ENCODE measurements around the gene HIVEP2.

Gene HIVEP2

DNA sequence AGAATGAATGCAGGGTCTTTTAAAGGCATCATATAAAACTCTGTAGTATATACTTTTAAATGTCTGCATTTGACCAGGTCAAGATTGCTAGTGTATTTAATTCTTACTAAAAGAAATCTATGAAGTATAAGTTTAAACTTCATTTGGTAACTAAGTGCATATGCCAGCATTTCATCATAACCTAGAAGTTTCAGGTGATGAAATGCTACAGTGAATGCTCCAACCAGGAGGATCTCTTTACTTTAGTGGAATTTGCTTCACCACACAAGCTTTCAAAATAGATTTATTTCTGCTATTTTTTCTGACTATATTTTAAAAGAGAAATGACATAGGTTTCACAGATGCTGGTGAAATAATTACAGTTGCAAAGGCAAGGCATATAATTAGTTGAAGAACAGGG lies 141.9 kb downstream of the HIVEP2 start:
- TF ChIP-seq SUZ12 (IDR thresholded peaks at IDR 0.05; ENCODE audit: extremely low read depth, insufficient read depth, insufficient read length), result no peak
- TF ChIP-seq ZNF274 (IDR thresholded peaks at IDR 0.05; ENCODE audit: low read depth, low read length), result no peak
- TF ChIP-seq YY1 (IDR thresholded peaks at IDR 0.05; ENCODE audit: insufficient read depth, insufficient read length), result no peak
- no peak overlapping the region for H3K9ac ChIP-seq (ENCODE audit: insufficient read length, low read depth)
- no peaks in the 10 kb centered on the region for H3K4me1 ChIP-seq (ENCODE audit: insufficient read depth, insufficient read length)
- no peak overlapping the region for H3K4me3 ChIP-seq (ENCODE audit: insufficient read length, low read depth)
- no peak for DNase-seq (ENCODE audit: low read depth, low spot score)
- H3K9me3 ChIP-seq (ENCODE audit: insufficient read depth, low read length), result no peaks in the 10 kb centered on the region
- H3K36me3 ChIP-seq (ENCODE audit: insufficient read depth, insufficient read length, low read length), result no peaks in the 10 kb centered on the region
- no peaks in the 10 kb centered on the region for H3K27me3 ChIP-seq (ENCODE audit: insufficient read depth, insufficient read length)

- H3K4me3 ChIP-seq (ENCODE audit: insufficient read length, low read depth), result no peak overlapping the region
- peak; percentile 16 for DNase-seq (ENCODE audit: low read depth, low spot score)
- H3K27me3 ChIP-seq (ENCODE audit: insufficient read depth, insufficient read length), result no peaks in the 10 kb centered on the region
- H3K4me1 ChIP-seq (ENCODE audit: insufficient read depth, insufficient read length), result no peaks in the 10 kb centered on the region
- TF ChIP-seq ZNF274 (IDR thresholded peaks at IDR 0.05; ENCODE audit: low read depth, low read length), result no peak
- TF ChIP-seq SUZ12 (IDR thresholded peaks at IDR 0.05; ENCODE audit: extremely low read depth, insufficient read depth, insufficient read length), result no peak
- no peak for TF ChIP-seq YY1 (IDR thresholded peaks at IDR 0.05; ENCODE audit: insufficient read depth, insufficient read length)
- H3K36me3 ChIP-seq (ENCODE audit: insufficient read depth, insufficient read length, low read length), result no peaks in the 10 kb centered on the region
- no peaks in the 10 kb centered on the region for H3K9me3 ChIP-seq (ENCODE audit: insufficient read depth, low read length)
- no peak overlapping the region for H3K9ac ChIP-seq (ENCODE audit: insufficient read length, low read depth)
Measured at GRCh38 chr6:142802124-142802523, 142.9 kb downstream of the HIVEP2 start.

- H3K27me3 ChIP-seq (ENCODE audit: insufficient read depth, insufficient read length), result no peaks in the 10 kb centered on the region
- no peaks in the 10 kb centered on the region for H3K4me1 ChIP-seq (ENCODE audit: insufficient read depth, insufficient read length)
- H3K9me3 ChIP-seq (ENCODE audit: insufficient read depth, low read length), result no peaks in the 10 kb centered on the region
- no peaks in the 10 kb centered on the region for H3K36me3 ChIP-seq (ENCODE audit: insufficient read depth, insufficient read length, low read length)
- H3K4me3 ChIP-seq (ENCODE audit: insufficient read length, low read depth), result no peak overlapping the region
- no peak for TF ChIP-seq YY1 (IDR thresholded peaks at IDR 0.05; ENCODE audit: insufficient read depth, insufficient read length)
- no peak for TF ChIP-seq ZNF274 (IDR thresholded peaks at IDR 0.05; ENCODE audit: low read depth, low read length)
- no peak for TF ChIP-seq SUZ12 (IDR thresholded peaks at IDR 0.05; ENCODE audit: extremely low read depth, insufficient read depth, insufficient read length)
- H3K9ac ChIP-seq (ENCODE audit: insufficient read length, low read depth), result no peak overlapping the region
- DNase-seq (ENCODE audit: low read depth, low spot score), result no peak
Measured at GRCh38 chr6:142800240-142800639, 144.7 kb downstream of the HIVEP2 start.

GRCh38 chr6:142799639-142800038 lies 145.3 kb downstream of the HIVEP2 start:
- Histone ChIP-seq H3K9me3 (ENCODE audit: insufficient read depth, low read length) (no peaks in the 10 kb centered on the region), H3K36me3 (ENCODE audit: insufficient read depth, insufficient read length, low read length) (no peaks in the 10 kb centered on the region), H3K9ac (ENCODE audit: insufficient read length, low read depth) (no peak overlapping the region), H3K4me1 (ENCODE audit: insufficient read depth, insufficient read length) (no peaks in the 10 kb centered on the region), H3K27me3 (ENCODE audit: insufficient read depth, insufficient read length) (no peaks in the 10 kb centered on the region), H3K4me3 (ENCODE audit: insufficient read length, low read depth) (no peak overlapping the region)
- DNase-seq (ENCODE audit: low read depth, low spot score), result no peak
- no peak for TF ChIP-seq ZNF274 (IDR thresholded peaks at IDR 0.05; ENCODE audit: low read depth, low read length)
- TF ChIP-seq YY1 (IDR thresholded peaks at IDR 0.05; ENCODE audit: insufficient read depth, insufficient read length), result no peak
- TF ChIP-seq SUZ12 (IDR thresholded peaks at IDR 0.05; ENCODE audit: extremely low read depth, insufficient read depth, insufficient read length), result no peak

DNA sequence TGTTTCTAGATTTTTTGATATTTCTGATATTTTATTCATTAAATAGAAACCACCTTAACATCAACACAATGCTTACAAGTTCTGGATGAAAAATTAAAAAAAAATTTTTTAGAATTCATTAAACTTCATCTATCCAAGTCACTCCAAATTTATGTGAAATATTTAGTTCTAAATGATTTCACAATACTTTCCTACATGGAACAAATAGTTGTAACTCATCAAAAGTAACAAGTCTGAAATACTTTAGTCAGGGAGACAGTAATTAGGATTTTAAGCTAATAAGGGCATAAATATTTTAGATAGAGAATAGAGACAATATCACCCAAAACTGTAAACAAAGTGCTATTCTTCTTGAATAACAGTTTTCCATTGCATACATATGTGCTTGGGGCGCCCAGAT lies 147.8 kb downstream of the HIVEP2 start:
- no peaks in the 10 kb centered on the region for H3K27me3 ChIP-seq (ENCODE audit: insufficient read depth, insufficient read length)
- H3K9me3 ChIP-seq (ENCODE audit: insufficient read depth, low read length), result no peaks in the 10 kb centered on the region
- H3K9ac ChIP-seq (ENCODE audit: insufficient read length, low read depth), result no peak overlapping the region
- H3K4me3 ChIP-seq (ENCODE audit: insufficient read length, low read depth), result no peak overlapping the region
- DNase-seq (ENCODE audit: low read depth, low spot score), result no peak
- no peaks in the 10 kb centered on the region for H3K4me1 ChIP-seq (ENCODE audit: insufficient read depth, insufficient read length)
- H3K36me3 ChIP-seq (ENCODE audit: insufficient read depth, insufficient read length, low read length), result no peaks in the 10 kb centered on the region
- TF ChIP-seq SUZ12 (IDR thresholded peaks at IDR 0.05; ENCODE audit: extremely low read depth, insufficient read depth, insufficient read length) (no peak), ZNF274 (IDR thresholded peaks at IDR 0.05; ENCODE audit: low read depth, low read length) (no peak), YY1 (IDR thresholded peaks at IDR 0.05; ENCODE audit: insufficient read depth, insufficient read length) (no peak)

DNA sequence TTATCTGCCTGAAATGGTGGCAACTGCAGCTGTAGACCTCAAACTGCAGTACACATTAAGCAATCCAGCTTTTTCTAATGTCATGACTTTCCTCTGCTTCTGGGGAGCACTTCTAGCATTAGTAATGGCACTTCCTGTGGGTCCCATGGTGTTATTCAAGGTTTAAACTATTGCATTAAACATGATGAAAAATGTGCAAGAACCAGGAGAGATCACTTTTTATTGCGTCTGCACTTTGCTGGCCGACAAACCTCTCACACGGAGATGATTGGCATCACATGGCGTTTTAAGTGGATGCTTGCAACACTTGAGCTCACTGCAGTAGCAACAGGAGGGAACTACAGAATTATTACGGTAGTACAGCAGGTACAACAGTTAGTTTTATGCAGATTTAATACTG lies 148.4 kb downstream of the HIVEP2 start:
- H3K36me3 ChIP-seq (ENCODE audit: insufficient read depth, insufficient read length, low read length), result no peaks in the 10 kb centered on the region
- no peak overlapping the region for H3K9ac ChIP-seq (ENCODE audit: insufficient read length, low read depth)
- H3K4me1 ChIP-seq (ENCODE audit: insufficient read depth, insufficient read length), result no peaks in the 10 kb centered on the region
- no peak overlapping the region for H3K4me3 ChIP-seq (ENCODE audit: insufficient read length, low read depth)
- no peaks in the 10 kb centered on the region for H3K9me3 ChIP-seq (ENCODE audit: insufficient read depth, low read length)
- TF ChIP-seq YY1 (IDR thresholded peaks at IDR 0.05; ENCODE audit: insufficient read depth, insufficient read length), result no peak
- TF ChIP-seq SUZ12 (IDR thresholded peaks at IDR 0.05; ENCODE audit: extremely low read depth, insufficient read depth, insufficient read length), result no peak
- TF ChIP-seq ZNF274 (IDR thresholded peaks at IDR 0.05; ENCODE audit: low read depth, low read length), result no peak
- DNase-seq (ENCODE audit: low read depth, low spot score), result no peak
- no peaks in the 10 kb centered on the region for H3K27me3 ChIP-seq (ENCODE audit: insufficient read depth, insufficient read length)

GRCh38 chr6:142796024-142796423 lies 149.0 kb downstream of the HIVEP2 start:
- Histone ChIP-seq H3K36me3 (ENCODE audit: insufficient read depth, insufficient read length, low read length) (no peaks in the 10 kb centered on the region), H3K4me1 (ENCODE audit: insufficient read depth, insufficient read length) (no peaks in the 10 kb centered on the region), H3K4me3 (ENCODE audit: insufficient read length, low read depth) (no peak overlapping the region), H3K9ac (ENCODE audit: insufficient read length, low read depth) (no peak overlapping the region), H3K9me3 (ENCODE audit: insufficient read depth, low read length) (no peaks in the 10 kb centered on the region), H3K27me3 (ENCODE audit: insufficient read depth, insufficient read length) (no peaks in the 10 kb centered on the region)
- TF ChIP-seq SUZ12 (IDR thresholded peaks at IDR 0.05; ENCODE audit: extremely low read depth, insufficient read depth, insufficient read length) (no peak), YY1 (IDR thresholded peaks at IDR 0.05; ENCODE audit: insufficient read depth, insufficient read length) (no peak), ZNF274 (IDR thresholded peaks at IDR 0.05; ENCODE audit: low read depth, low read length) (no peak)
- DNase-seq (ENCODE audit: low read depth, low spot score), result no peak

- Histone ChIP-seq H3K4me1 (ENCODE audit: insufficient read depth, insufficient read length) (no peaks in the 10 kb centered on the region), H3K9me3 (ENCODE audit: insufficient read depth, low read length) (no peaks in the 10 kb centered on the region), H3K4me3 (ENCODE audit: insufficient read length, low read depth) (no peak overlapping the region), H3K9ac (ENCODE audit: insufficient read length, low read depth) (no peak overlapping the region), H3K27me3 (ENCODE audit: insufficient read depth, insufficient read length) (no peaks in the 10 kb centered on the region), H3K36me3 (ENCODE audit: insufficient read depth, insufficient read length, low read length) (no peaks in the 10 kb centered on the region)
- DNase-seq (ENCODE audit: low read depth, low spot score), result no peak
- TF ChIP-seq ZNF274 (IDR thresholded peaks at IDR 0.05; ENCODE audit: low read depth, low read length), result no peak
- no peak for TF ChIP-seq YY1 (IDR thresholded peaks at IDR 0.05; ENCODE audit: insufficient read depth, insufficient read length)
- TF ChIP-seq SUZ12 (IDR thresholded peaks at IDR 0.05; ENCODE audit: extremely low read depth, insufficient read depth, insufficient read length), result no peak
Measured at GRCh38 chr6:142794424-142794823, 150.6 kb downstream of the HIVEP2 start.
